NCI-H345 treated with DMSO at 0.1 percent for 48 hours (cell line): ENCODE results near the gene MYOZ3.

ENCODE experiments used
- DNase-seq: peaks from one replicate; lab custom pipeline; 2025; ENCODE audit not compliant: unreplicated experiment; lab: John Stamatoyannopoulos, UW

MYOZ3 gene

DNA sequence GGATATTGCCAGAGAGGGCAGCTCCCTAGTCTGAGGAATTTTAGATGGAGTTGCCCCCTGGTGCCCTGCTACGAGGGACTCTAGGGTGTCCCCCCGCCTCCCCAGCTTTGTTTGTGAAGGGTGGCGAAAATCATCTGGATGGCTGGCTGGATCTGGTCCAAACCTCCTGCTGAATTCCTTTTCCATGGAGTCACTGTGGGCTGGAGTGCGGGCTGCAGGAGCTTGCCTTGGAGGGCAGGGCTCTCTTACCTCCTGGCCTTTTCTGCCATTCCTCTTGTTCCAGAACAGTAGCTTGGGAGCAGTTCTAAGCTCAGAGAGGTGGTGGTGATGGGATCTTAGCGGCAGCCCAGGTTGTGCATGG lies 18.5 kb upstream of the MYOZ3 start:
- DNase-seq, result no peak

DNA sequence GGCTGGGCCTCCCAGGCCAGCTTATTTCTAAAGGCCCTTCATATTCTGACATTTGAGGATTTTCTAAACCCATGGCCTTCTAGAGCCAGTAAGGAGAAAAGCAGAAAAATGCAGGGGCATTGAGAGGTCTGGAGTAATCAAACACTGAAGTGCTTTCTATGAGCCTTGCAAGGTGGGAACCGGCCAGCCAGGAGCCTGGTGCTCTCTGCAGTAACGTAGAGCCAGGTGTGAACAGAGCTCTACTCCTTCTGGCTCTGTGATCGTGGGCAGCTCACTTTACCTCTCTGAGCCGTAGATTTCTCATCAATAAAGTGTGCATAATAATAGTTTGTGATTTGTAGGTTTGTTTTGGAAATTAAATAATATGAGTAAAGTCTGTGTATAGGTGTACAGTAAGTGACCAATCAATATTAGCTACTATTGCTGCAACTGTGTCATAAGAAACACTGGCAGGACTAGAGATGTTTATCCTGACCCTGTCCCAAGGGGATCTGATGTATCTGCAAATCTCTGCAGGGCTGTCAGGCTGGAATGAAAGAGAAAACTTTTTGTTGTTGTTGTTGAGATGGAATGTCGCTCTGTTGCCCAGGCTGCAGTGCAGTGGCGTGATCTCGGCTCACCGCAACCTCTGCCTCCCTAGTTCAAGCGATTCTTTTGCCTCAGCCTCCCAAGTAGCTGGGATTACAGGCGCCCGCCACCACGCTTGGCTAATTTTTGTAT lies 17.9 kb upstream of the MYOZ3 start:
- no peak for DNase-seq

DNA sequence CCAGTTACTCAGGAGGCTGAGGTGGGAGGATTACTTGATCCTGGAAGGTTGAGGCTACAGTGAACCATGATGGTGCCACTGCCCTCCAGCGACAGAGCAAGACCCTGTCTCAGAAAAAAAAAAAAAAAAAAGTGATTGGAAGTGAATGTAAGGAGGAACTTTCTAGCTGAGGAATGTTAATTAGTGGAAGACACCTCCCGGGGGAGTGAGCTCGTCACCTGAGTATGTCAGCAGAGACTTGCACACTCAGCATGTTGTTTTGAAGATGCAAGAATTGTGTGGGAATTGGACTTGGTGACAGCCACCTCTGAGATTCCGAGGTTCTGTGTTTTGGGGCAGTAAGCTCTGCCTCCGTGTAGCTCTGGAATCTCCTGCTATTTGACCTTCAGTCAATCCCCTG lies 17.0 kb upstream of the MYOZ3 start:
- no peak for DNase-seq

DNA sequence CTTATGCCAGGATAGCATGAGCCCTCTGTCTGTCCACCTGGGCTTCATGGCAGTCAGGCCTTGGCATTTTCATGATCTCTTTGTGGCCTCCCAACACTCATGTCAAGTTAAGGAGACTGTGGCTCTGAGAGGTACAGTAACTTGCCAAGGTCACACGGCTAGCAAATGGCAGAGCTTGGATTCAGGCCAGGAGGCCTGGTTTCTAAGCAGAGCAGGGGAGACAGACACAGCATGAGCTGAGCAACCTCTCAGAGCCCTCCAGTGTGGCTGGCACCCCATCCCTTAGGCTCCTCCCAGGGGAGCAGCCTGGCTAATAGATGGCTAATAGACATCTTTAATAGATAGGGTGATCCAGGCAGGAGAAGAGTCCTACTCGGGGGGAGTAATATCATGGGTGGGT lies 16.5 kb upstream of the MYOZ3 start:
- no peak for DNase-seq

DNA sequence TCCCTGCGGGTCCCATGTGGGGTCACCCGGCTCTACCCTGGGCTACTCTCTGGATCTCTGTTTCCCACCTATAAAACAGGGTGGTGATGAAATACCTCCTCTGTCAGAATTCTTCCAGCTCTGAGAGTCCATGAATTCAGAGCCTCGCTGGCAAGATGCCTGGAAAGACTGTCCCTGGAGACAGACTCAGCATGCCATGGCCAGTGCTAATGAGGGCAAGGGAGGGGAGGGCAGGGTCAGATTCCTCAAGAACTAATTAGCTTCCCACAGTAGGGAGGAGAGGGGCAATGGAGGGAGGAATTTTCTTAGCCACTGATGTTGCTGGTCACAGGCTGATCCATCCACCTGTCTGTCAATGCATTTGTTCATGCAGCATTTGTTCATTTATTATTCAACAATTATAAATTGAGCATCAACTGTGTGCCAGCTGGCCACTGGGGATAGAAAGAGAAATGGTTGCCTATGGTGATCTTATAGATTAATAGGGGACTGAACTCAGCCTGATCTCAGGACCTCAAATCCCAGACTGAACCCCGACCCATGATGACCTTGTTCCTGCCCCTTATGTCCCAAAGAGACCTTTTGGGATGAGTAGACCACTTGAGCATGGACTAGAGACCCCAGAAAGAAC lies 15.9 kb upstream of the MYOZ3 start:
- DNase-seq, result no peak

DNA sequence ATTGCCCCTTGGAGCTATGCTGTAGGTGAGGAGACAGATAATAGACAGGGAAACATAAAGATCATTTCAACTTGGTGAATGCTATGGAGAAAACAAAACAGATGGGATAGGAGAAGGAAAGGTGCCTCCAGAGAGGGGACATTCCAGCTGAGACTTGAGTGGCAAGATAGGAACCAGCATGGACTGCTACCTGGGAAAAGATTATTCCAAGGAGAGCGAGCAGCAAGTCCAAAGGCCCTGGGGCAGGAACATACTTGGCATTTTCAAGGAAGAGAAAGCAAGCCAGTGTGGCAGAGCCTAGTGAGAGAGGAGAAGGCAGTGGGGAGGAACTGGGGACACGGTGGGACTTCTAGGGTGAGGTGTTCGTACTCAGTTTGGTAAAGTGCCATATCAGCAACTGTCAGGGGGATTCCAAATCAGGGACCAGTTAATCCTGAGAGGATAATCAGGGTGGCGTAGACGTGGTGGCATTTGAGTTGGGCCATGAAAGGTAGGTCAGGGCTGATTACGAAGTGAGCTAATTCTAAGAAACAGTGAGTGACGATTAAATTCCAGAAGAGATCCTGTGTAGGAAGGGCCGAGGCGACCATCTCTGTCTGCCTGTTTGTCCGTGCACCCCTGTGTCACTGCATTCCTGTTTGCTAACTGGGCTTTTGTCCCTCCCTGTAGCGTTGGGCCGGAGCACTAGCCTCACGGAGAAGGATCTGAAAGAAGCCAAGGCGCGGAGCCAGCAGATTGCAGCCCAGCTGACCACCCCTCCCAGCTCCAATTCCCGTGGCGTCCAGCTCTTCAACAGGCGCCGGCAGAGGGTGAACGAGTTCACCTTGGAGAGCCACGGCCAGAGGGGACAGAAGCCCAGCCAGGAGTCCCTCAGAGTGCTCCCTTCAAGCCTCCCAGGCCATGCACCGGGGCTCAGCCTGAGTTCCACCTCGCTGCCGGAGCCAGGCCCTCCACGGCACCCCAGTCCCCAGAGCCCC lies 13.5 kb upstream of the MYOZ3 start:
- no peak for DNase-seq

DNA sequence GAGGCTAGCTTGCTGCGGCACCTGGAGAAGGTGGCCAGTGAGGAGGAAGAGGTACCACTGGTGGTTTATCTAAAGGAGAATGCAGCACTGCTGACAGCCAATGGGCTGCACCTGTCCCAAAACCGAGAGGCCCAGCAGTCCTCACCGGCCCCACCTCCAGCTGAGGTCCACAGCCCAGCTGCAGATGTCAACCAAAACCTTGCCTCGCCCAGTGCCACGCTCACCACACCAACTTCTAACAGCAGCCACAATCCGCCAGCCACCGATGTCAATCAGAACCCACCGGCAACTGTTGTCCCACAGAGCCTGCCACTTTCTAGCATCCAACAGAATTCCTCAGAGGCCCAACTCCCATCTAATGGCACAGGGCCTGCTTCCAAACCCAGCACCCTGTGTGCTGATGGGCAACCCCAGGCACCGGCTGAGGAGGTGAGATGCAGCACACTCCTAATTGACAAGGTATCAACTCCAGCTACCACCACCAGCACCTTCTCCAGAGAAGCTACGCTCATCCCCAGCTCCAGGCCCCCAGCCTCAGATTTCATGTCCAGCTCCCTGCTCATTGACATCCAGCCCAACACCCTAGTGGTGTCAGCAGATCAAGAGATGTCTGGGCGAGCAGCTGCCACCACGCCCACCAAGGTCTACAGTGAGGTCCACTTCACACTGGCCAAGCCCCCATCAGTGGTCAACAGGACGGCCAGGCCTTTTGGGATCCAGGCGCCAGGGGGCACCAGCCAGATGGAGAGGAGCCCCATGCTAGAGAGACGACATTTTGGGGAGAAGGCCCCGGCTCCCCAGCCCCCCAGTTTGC lies 12.6 kb upstream of the MYOZ3 start:
- no peak for DNase-seq

DNA sequence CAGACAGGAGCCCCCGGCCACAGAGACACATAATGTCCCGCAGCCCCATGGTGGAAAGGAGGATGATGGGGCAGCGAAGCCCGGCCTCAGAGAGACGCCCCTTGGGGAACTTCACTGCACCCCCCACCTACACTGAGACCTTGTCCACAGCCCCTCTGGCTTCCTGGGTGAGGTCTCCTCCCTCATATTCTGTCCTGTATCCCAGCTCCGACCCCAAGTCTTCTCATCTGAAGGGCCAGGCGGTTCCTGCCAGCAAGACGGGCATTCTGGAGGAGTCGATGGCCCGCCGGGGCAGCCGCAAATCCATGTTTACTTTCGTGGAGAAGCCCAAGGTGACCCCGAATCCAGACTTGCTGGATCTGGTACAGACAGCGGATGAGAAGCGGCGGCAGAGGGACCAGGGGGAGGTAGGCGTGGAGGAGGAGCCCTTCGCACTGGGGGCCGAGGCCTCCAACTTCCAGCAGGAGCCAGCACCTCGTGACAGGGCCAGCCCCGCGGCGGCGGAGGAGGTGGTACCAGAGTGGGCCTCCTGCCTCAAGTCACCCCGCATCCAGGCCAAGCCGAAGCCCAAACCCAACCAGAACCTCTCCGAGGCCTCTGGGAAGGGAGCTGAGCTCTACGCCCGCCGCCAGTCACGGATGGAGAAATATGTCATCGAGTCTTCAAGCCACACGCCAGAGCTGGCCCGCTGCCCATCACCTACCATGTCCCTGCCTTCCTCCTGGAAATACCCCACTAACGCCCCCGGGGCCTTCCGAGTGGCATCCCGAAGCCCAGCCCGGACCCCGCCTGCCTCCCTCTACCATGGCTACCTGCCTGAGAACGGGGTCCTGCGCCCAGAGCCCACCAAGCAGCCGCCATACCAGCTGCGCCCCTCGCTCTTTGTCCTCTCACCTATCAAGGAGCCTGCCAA lies 11.7 kb upstream of the MYOZ3 start:
- DNase-seq, result no peak

DNA sequence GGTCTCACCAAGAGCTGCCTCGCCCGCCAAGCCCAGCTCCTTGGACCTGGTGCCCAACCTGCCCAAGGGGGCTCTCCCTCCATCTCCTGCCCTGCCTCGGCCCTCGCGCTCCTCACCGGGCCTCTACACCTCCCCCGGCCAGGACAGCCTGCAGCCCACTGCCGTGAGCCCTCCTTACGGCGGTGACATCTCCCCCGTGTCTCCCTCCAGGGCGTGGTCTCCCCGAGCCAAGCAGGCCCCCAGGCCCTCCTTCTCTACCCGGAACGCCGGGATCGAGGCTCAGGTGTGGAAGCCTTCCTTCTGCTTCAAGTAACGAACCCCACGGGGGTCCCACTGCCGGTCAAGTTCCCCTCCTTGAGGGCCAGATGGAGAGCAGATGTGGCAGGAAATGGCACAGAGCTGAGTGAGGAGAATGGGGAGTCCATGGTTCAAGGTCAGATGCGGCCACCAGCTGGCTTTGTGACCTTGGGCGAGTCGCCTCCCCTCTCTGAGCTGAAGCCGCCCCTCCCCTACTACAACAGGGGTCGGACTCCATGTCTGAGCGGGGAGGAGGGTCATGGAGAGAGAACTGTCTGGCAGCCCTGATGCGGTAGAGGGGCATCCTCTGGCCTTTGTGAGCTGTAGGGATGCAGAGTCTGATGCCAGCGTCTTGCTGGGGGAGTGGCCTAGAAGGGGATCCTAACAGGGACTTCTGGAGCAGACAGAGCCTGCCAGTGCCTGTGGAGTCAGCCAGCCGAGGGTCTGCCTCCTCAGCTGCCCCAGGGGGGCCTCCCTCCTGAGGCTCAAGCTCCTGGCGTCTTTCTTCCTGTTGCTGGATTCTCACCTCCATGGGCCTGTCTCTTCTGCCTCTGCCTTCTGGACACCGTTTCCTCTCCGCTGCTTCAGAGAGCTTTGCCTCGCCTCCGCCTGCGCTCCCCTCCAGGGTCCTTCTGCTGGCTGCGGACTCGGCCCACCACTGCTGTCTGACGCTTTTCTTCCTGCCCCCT lies 10.7 kb upstream of the MYOZ3 start:
- no peak for DNase-seq

GRCh38 chr5:150651382-150651781 lies 9.7 kb upstream of the MYOZ3 start:
- DNase-seq, result no peak

DNA sequence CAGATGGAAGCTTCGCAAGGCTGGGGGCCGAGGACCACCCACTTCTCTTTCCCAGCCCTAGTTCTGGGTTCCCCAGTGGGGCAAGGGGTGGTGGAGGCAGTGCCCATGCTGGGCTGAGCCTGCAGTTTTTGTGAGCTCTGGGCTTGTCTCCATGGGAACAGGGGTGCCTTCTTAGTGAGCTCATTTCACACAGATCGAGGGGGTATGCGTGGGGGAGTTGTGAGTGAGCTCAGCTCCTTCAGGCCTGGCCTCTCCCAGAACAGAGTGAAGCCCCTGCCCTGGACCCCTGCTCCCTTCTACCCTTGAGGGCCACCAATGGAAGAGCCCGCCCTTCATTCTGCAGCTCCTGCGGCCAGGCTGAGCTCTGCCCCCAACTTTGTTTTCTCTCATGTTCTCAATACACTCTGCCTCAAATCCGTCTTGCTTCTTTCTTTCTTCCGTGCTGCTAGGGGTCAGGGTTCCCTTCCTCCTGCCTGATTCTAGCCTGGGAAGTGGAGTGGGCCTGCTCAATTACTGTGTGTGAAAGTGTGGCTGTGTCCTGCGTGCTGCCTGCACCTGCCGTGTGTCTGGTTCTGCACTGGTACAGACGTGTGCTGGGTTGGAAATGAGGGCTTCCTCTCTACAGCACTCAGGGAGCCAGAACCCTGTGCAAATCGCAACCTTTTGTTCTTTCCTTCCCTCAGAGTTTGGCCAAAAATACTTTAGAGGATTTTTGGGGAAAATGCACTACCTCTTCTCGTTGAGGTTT lies 9.0 kb upstream of the MYOZ3 start:
- no peak for DNase-seq

- no peak for DNase-seq
Observed at GRCh38 chr5:150653145-150653761, 7.8 kb upstream of the MYOZ3 start.

GRCh38 chr5:150653762-150654556 lies 7.1 kb upstream of the MYOZ3 start:
- no peak for DNase-seq

GRCh38 chr5:150655221-150655620 lies 5.8 kb upstream of the MYOZ3 start:
- DNase-seq, result no peak

DNA sequence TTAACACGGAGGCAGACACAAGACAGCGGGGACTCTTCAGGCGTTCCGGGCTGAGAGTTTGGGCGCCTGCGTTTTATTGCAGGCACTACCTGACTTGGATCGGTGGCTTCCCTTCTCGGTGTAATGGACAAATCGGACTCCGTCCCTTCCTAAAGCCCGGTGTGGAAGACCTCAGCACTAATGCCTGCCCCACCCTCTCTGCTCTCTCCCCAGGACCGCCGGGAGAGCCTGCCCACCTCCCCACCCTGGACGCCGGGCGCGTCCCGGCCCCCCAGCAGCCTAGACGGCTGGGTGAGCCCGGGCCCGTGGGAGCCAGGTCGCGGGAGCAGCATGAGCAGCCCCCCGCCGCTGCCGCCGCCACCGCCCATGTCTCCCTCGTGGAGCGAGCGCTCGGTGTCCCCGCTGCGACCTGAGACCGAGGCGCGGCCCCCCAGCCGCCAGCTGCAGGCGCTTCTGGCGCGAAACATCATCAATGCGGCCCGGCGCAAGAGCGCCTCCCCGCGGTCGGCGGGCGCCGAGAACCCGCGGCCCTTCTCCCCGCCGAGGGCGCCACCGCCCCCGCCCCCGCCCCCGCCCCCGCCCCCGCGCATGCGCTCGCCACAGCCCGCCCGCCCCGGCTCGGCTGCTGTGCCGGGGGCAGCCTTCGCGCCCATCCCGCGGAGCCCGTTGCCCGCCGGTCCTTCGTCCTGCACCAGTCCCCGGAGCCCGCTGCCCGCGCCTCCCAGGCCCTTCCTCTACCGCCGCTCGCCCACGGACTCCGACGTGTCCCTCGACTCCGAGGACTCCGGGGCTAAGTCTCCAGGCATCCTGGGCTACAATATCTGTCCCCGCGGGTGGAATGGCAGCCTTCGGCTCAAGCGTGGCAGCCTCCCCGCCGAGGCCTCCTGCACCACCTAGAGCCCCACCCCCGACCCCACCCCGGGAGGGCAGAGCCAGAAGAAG lies 4.6 kb upstream of the MYOZ3 start:
- DNase-seq, result peak; percentile 69

DNA sequence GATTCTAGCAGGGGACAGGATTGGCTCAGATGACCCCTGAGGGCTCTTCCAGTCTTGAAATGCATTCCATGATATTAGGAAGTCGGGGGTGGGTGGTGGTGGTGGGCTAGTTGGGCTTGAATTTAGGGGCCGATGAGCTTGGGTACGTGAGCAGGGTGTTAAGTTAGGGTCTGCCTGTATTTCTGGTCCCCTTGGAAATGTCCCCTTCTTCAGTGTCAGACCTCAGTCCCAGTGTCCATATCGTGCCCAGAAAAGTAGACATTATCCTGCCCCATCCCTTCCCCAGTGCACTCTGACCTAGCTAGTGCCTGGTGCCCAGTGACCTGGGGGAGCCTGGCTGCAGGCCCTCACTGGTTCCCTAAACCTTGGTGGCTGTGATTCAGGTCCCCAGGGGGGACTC lies 2.9 kb upstream of the MYOZ3 start:
- DNase-seq, result no peak
